Esophagus muscularis mucosa (tissue), 3 donors: Measurements from ENCODE around the gene LCP2.

Experiments used
- POLR2A ChIP-seq: fragments of 450-650 bp; IDR thresholded peaks from one replicate; pipeline ENCODE4 v1.6.1; 2017; ENCODE audit warnings: antibody characterized with exemption, moderate library complexity, mild to moderate bottlenecking, low read depth
- TF ChIP-seq, protein P1 (sequence below), 3 experiments: fragments of 200-600 bp in 2 of 3; fragments of 450-650 bp in 1 of 3; sonication (generic) in 2 of 3; IDR thresholded peaks; one replicate each; pipeline ENCODE4 v1.5.1; 2017 to 2019; ENCODE audit warnings: antibody characterized with exemption in 3 of 3, mild to moderate bottlenecking in 2 of 3, moderate library complexity in 1 of 3

DNA sequence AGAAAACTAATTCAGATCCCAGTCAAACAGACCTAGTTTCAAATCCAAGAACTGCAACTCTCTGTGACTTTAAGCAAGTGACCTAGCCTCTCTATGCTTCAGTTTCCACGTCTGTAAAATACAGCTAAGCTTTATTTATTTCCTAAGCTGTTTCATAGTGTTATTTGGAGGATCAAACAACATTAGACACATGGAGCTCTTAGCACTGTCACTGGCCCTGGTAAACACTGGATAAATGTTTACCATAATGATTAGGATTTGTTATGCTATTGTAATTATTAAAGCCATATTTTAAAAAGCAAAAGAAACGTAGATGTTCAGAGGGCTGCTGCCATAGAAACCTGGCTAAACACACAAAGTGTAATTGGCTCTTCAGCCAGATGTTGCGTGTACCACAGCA is 91.4 kb downstream of the LCP2 start:
- TF ChIP-seq, protein P1, sequence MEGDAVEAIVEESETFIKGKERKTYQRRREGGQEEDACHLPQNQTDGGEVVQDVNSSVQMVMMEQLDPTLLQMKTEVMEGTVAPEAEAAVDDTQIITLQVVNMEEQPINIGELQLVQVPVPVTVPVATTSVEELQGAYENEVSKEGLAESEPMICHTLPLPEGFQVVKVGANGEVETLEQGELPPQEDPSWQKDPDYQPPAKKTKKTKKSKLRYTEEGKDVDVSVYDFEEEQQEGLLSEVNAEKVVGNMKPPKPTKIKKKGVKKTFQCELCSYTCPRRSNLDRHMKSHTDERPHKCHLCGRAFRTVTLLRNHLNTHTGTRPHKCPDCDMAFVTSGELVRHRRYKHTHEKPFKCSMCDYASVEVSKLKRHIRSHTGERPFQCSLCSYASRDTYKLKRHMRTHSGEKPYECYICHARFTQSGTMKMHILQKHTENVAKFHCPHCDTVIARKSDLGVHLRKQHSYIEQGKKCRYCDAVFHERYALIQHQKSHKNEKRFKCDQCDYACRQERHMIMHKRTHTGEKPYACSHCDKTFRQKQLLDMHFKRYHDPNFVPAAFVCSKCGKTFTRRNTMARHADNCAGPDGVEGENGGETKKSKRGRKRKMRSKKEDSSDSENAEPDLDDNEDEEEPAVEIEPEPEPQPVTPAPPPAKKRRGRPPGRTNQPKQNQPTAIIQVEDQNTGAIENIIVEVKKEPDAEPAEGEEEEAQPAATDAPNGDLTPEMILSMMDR (IDR thresholded peaks at IDR 0.05), result no peak
- no peak for TF ChIP-seq POLR2A
